NB4 (cell line): Measurements from ENCODE around the gene RGL2.

Source experiments
- DNase-seq: peaks from one replicate; pipeline ENCODE4 v3.0.0; 2010; ENCODE audit warnings: low read depth
- H3K4me3 ChIP-seq: one replicate; pipeline ENCODE4 v1.5.1; 2011; ENCODE audit warnings: mild to moderate bottlenecking, low read depth, low read length, moderate library complexity
- CTCF ChIP-seq: IDR thresholded peaks from one replicate; pipeline ENCODE4 v1.5.1; 2012; ENCODE audit warnings: low read depth, low read length
- MAX ChIP-seq: IDR thresholded peaks from 2 replicates; pipeline ENCODE4 v1.6.1; 2011; ENCODE audit warnings: low read depth, low read length
- MYC ChIP-seq: IDR thresholded peaks from 2 replicates; pipeline ENCODE4 v1.6.1; 2011; ENCODE audit warnings: low read depth, low read length
- POLR2A ChIP-seq: IDR thresholded peaks from 2 replicates; pipeline ENCODE4 v1.6.1; 2011; ENCODE audit warnings: mild to moderate bottlenecking; ENCODE audit not compliant: insufficient read length; ENCODE audit errors: extremely low read depth

The RGL2 gene

GRCh38 chr6:33280539-33280938 is 18.2 kb downstream of the RGL2 start:
- TF ChIP-seq CTCF: no peak
- no peak for TF ChIP-seq POLR2A
- no peak for TF ChIP-seq MAX
- TF ChIP-seq MYC: no peak
- DNase-seq: peak; percentile 0

GRCh38 chr6:33279971-33280511 is 18.7 kb downstream of the RGL2 start:
- TF ChIP-seq CTCF (peak; percentile 54), POLR2A (no peak), MAX (no peak)
- peak; percentile 59 for DNase-seq
- no peak overlapping the region for H3K4me3 ChIP-seq

More at GRCh38 chr6:33280539-33280938, 18.2 kb downstream of the RGL2 start:
- no peak overlapping the region for H3K4me3 ChIP-seq

GRCh38 chr6:33279257-33279695 is 19.5 kb downstream of the RGL2 start:
- no peak for TF ChIP-seq POLR2A
- TF ChIP-seq MYC: no peak
- TF ChIP-seq MAX: no peak
- no peak for TF ChIP-seq CTCF
- no peak overlapping the region for H3K4me3 ChIP-seq
- DNase-seq: no peak

- TF ChIP-seq MYC: no peak
- TF ChIP-seq POLR2A: no peak
- no peak for TF ChIP-seq CTCF
- no peak for TF ChIP-seq MAX
- peak; percentile 5 for DNase-seq
- no peak overlapping the region for H3K4me3 ChIP-seq
These were observed 19.9 kb downstream of the RGL2 start for GRCh38 chr6:33278810-33279209.

- H3K4me3 ChIP-seq: no peak overlapping the region
These were observed 20.4 kb downstream of the RGL2 start for GRCh38 chr6:33278392-33278741.

More at GRCh38 chr6:33278392-33278741, 20.4 kb downstream of the RGL2 start:
- no peak for DNase-seq
- TF ChIP-seq POLR2A: no peak
- TF ChIP-seq CTCF: no peak
- TF ChIP-seq MYC: no peak
- no peak for TF ChIP-seq MAX
